C4-2B (cell line): ENCODE data around the gene PATJ.

Experiments used
- ZFX ChIP-seq: fragments of 450-650 bp; IDR thresholded peaks from 2 replicates; pipeline ENCODE4 v1.6.1; 2017
- TF ChIP-seq, protein P1 (sequence below): fragments of 450-650 bp; conservative IDR thresholded peaks from 2 replicates; pipeline ENCODE4 v1.5.1; 2017; ENCODE audit warnings: mild to moderate bottlenecking

DNA sequence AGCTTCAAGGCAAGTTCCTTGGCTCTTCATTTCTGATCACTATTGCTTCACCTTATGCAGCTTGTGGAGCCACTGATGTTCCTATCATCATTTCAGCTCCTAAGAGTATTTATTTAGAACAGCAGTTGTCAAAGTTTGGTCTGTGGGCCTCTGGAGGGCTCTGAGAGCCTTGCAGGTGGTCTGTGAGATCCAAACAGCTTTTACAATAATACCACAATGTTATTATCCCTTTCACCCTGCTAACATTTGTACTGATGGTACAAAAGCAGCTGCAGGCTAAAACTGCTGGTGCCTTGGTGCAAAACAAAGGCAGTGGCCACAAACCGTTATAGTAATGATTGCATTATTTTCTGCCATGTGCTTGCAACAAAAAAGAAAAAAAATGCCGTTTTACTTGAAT, 33.8 kb downstream of the PATJ start:
- TF ChIP-seq, protein P1, sequence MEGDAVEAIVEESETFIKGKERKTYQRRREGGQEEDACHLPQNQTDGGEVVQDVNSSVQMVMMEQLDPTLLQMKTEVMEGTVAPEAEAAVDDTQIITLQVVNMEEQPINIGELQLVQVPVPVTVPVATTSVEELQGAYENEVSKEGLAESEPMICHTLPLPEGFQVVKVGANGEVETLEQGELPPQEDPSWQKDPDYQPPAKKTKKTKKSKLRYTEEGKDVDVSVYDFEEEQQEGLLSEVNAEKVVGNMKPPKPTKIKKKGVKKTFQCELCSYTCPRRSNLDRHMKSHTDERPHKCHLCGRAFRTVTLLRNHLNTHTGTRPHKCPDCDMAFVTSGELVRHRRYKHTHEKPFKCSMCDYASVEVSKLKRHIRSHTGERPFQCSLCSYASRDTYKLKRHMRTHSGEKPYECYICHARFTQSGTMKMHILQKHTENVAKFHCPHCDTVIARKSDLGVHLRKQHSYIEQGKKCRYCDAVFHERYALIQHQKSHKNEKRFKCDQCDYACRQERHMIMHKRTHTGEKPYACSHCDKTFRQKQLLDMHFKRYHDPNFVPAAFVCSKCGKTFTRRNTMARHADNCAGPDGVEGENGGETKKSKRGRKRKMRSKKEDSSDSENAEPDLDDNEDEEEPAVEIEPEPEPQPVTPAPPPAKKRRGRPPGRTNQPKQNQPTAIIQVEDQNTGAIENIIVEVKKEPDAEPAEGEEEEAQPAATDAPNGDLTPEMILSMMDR = no peak
- no peak for TF ChIP-seq ZFX
